Duodenal mucosa (tissue), 2 donors: Measurements from ENCODE around the gene PRKG1.
"Not testable (repeated sequence)": the region's sequence is repeated elsewhere in the genome, so short reads cannot be mapped to it uniquely, and the experiment has no call there.

Experiments
- H3K27ac ChIP-seq: one replicate; pipeline ENCODE4 v1.7.0; 2013; ENCODE audit warnings: low read depth, low read length
- H3K27me3 ChIP-seq, 2 donors: one replicate each; pipeline ENCODE4 v1.7.0; 2013; ENCODE audit warnings: low read length in 2 of 2, control low read depth in 1 of 2; ENCODE audit not compliant: insufficient read depth in 2 of 2, control insufficient read depth in 1 of 2
- H3K36me3 ChIP-seq, 2 donors: one replicate each; pipeline ENCODE4 v1.7.0; 2013; ENCODE audit warnings: low read length in 2 of 2, control low read depth in 1 of 2; ENCODE audit not compliant: insufficient read depth in 2 of 2, control insufficient read depth in 1 of 2
- H3K4me1 ChIP-seq, 2 donors: one replicate each; pipeline ENCODE4 v1.7.0; 2013; ENCODE audit warnings: low read length in 2 of 2, control low read depth in 1 of 2; ENCODE audit not compliant: insufficient read depth in 2 of 2, control insufficient read depth in 1 of 2
- H3K4me3 ChIP-seq, 2 donors: one replicate each; pipeline ENCODE4 v1.7.0; 2013; ENCODE audit warnings: low read length in 2 of 2, low read depth in 1 of 2
- H3K9ac ChIP-seq, 2 donors: one replicate each; pipeline ENCODE4 v1.7.0; 2013; ENCODE audit warnings: low read length in 2 of 2, low read depth in 1 of 2
- H3K9me3 ChIP-seq, 2 donors: one replicate each; pipeline ENCODE4 v1.7.0; 2013; ENCODE audit warnings: low read length in 2 of 2, control low read depth in 1 of 2; ENCODE audit not compliant: control insufficient read depth in 1 of 2

PRKG1 gene

DNA sequence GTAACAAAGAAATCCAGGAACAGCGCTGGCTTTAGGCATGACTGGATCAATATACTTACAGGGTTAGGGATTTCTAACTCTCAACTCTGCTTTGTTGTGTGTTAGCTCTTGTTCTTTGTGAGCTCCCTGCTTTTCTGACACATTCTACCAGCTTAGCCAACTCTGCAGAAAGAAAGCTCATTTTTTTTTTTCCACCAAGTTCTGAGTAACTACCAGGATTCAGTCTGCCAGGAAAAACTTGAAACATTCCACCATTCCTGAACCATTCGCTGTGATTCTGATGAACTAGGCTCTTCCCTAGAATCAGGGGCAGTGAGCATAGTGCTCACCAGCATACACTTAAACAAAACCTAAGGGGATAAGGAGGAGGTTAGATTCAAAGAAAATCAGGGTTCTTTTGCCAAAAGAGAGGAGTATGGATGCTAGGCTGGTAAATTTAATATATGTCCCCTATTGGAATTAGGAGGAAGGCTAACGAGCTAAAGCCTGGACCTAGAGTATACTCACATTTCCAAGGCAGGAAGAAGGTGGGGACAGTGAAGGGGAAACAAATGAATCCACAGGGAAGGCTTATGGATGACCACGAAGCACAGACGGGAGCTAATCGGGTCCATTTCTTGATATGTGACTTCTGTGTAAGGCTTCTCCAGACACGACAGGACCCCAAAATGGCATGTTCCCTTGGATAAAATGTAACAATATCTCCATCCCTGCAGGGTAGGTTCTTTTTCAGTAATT, 183.4 kb downstream of the PRKG1 start:
- Histone ChIP-seq H3K9ac (no peak overlapping the region), H3K4me1 (no peaks in the 10 kb centered on the region), H3K27me3 (no peaks in the 10 kb centered on the region), H3K4me3 (no peak overlapping the region), H3K36me3 (no peaks in the 10 kb centered on the region), H3K27ac (no peak overlapping the region), H3K9me3 (no peaks in the 10 kb centered on the region)

DNA sequence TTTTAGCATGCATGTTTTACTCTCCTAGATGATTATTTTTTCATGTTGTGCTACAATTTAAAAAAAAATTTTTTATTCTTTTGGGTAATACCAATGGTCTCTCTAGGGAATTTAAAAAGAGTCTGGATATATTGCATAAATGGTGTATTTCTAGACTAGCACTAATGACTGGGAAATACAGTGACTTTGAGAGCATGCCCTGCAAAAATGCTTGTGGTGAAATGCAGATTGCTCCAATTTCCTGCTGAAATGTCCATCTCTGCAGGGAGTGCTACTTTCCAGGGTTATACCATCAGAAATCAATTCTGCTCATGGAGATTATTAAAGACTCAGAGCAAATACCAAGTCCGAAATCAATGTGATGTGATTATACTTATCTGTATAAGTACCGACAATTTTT, 186.1 kb downstream of the PRKG1 start:
- Histone ChIP-seq H3K36me3 (no peaks in the 10 kb centered on the region), H3K27ac (no peak overlapping the region), H3K27me3 (no peaks in the 10 kb centered on the region), H3K4me1 (no peaks in the 10 kb centered on the region), H3K4me3 (no peak overlapping the region), H3K9me3 (no peaks in the 10 kb centered on the region), H3K9ac (no peak overlapping the region)

DNA sequence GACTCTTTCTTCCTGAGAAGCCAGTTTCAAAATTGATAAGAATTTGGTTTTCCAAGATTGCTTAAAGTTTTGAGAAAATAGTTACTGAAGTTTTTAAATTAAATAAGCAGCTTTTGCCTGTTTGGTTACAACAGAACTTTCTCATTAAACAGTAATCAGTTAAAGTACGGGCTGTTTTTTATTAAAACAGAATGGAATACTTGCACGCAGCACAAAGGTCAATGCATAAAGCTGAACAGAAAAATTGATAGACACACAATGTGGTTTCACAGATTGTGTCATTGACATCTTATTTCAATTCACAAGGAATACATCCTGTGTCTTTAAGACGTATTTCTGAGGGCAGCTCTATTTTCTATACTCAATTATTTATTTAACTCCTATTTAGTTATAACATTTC, 192.2 kb downstream of the PRKG1 start:
- Histone ChIP-seq H3K27ac (no peak overlapping the region), H3K4me3 (no peak overlapping the region), H3K9ac (no peak overlapping the region), H3K36me3 (no peaks in the 10 kb centered on the region), H3K9me3 (no peaks in the 10 kb centered on the region), H3K4me1 (no peaks in the 10 kb centered on the region), H3K27me3 (no peaks in the 10 kb centered on the region)

DNA sequence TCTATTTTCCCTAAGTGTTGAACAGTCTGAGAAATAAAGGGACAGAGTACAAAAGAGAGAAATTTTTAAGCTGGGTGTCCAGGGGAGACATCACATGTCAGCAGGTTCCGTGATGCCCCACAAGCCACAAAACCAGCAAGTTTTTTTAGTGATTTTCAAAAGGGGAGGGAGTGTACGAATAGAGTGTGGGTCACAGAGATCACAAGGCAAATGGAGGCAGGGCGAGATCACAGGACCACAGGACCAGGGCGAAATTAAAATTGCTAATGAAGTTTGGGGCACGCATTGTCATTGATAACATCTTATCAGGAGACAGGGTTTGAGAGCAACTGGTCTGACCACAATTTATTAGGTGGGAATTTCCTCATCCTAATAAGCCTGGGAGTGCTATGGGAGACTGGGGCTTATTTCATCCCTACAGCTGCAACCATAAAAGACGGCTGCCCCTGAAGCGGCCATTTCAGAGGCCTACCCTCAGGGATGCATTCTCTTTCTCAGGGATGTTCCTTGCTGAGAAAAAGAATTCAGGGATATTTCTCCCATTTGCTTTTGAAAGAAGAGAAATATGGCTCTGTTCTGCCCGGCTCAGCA, 193.8 kb downstream of the PRKG1 start:
- H3K9ac ChIP-seq, H3K36me3 ChIP-seq, H3K9me3 ChIP-seq, H3K27me3 ChIP-seq, H3K27ac ChIP-seq, H3K4me3 ChIP-seq, H3K4me1 ChIP-seq: not testable (repeated sequence)

DNA sequence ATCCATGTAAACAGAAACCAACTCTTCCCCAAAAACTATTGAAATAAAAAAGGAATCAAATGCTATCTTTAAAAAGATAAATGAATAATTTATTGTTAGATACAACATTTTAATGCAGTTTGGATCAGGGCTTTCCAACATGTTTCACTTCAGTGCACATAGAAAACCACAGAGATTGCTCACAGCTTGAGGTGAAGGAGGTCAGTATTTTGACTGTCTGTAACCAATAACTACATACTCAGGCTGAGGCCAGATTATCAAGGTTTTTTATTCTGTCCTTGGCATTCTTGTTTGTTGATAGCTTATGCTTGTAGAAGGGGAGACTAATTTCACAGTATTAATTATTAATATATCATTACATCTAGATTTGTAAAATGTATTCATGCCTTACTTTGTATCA, 195.5 kb downstream of the PRKG1 start:
- no peaks in the 10 kb centered on the region for H3K4me1 ChIP-seq
- no peaks in the 10 kb centered on the region for H3K36me3 ChIP-seq
- no peak overlapping the region for H3K27ac ChIP-seq
- H3K9ac ChIP-seq, result no peak overlapping the region
- H3K4me3 ChIP-seq, result no peak overlapping the region
- H3K9me3 ChIP-seq, result no peaks in the 10 kb centered on the region
- no peaks in the 10 kb centered on the region for H3K27me3 ChIP-seq

DNA sequence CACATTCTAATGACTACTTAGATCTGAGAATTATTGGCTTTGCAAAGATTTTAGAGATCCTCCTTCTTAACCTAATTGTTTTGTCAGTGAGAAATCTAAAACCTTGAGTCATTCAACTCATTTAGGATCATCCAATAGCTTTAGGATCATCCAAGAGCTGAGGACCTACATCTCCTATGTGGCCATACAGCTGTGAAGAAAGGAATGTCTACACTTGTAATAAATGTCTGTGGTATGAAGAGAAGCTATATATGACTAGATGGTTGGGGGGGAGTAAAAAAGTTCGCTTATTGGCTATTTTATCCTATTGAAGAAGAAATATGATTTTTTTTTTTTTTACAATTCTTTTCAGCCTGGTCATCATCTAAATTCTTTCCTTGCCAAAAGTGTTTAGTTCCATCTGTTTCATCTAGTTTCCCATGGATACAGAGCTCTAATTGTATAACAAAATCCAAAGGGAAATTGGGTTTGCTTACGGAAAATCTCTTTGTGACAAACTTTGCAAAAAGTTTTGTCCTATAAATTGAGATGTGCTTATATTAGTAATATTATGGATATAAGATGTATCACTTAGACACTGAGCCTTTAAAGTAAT, 196.7 kb downstream of the PRKG1 start:
- H3K9me3 ChIP-seq, result no peaks in the 10 kb centered on the region
- no peaks in the 10 kb centered on the region for H3K27me3 ChIP-seq
- H3K9ac ChIP-seq, result no peak overlapping the region
- no peaks in the 10 kb centered on the region for H3K4me1 ChIP-seq
- H3K4me3 ChIP-seq, result no peak overlapping the region
- H3K27ac ChIP-seq, result no peak overlapping the region
- no peaks in the 10 kb centered on the region for H3K36me3 ChIP-seq

DNA sequence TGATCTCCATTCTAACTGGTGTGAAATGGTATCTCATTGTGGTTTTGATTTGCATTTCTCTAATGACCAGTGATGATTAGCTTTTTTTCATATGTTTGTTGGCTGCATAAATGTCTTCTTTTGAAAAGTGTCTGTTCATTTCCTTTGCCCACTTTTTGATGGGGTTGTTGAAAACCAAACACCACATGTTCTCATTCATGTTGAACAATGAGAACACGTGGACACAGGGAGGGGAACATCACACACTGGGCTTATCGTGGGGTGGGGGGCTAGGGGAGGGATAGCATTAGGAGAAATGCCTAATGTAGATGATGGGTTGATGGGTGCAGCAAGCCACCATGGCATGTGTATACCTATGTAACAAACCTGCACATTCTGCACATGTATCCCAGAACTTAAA, 197.8 kb downstream of the PRKG1 start:
- H3K9ac ChIP-seq, H3K4me1 ChIP-seq, H3K27me3 ChIP-seq, H3K36me3 ChIP-seq, H3K9me3 ChIP-seq, H3K4me3 ChIP-seq, H3K27ac ChIP-seq: not testable (repeated sequence)

DNA sequence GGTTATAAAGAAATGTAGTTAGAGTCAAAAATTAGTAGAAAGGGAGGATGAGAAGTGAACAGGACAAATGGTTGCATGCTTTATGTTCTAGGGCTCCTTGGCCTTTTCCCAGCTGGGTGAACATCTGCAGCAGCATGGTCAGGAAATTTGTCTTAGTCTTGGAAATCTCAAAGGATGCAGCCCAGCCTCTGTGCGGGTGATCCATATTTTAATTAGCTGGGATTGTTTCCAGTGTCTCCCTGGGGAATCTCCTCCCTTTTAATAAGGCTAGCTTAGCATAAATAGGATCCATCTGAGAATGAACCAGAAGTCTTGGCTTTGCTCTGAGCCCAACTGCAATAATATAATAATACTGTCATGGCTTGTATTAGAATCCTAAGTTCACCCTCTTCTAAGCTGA, 198.3 kb downstream of the PRKG1 start:
- Histone ChIP-seq H3K36me3 (no peaks in the 10 kb centered on the region), H3K9ac (no peak overlapping the region), H3K4me3 (no peak overlapping the region), H3K4me1 (no peaks in the 10 kb centered on the region), H3K27ac (no peak overlapping the region), H3K9me3 (no peaks in the 10 kb centered on the region), H3K27me3 (no peaks in the 10 kb centered on the region)

DNA sequence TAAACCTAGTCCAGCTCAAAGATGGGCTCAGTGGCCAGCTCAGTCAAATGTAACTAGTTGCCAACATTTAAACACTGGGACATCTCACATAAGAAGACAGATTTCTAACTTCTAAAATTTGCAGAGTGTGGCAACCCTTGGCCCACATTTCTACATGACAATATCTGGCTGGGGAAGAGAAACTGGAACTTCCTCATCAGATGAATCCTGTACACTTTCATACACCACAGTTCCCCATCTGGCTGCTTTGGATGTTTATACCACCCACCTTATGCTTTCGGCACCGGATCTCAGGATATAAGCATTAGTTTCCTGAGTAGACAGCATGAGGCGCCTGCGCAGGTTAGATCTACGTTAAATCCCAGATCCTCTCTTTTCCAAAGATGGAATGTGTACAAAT, 199.3 kb downstream of the PRKG1 start:
- Histone ChIP-seq H3K27ac (no peak overlapping the region), H3K4me3 (no peak overlapping the region), H3K36me3 (no peaks in the 10 kb centered on the region), H3K27me3 (no peaks in the 10 kb centered on the region), H3K4me1 (no peaks in the 10 kb centered on the region), H3K9ac (no peak overlapping the region), H3K9me3 (no peaks in the 10 kb centered on the region)

DNA sequence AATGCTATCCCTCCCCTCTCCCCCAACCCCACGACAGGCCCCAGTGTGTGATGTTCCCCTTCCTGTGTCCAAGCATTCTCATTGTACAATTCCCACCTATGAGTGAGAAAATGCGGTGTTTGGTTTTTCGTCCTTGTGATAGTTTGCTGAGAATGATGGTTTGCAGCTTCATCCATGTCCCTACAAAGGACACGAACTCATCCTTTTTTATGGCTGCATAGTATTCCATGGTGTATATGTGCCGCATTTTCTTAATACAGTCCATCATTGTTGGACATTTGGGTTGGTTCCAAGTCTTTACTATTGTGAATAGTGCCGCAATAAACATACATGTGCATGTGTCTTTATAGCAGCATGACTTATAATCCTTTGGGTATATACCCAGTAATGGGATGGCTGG, 201.8 kb downstream of the PRKG1 start:
- H3K36me3 ChIP-seq, H3K27ac ChIP-seq, H3K9me3 ChIP-seq, H3K9ac ChIP-seq, H3K4me1 ChIP-seq, H3K4me3 ChIP-seq, H3K27me3 ChIP-seq: not testable (repeated sequence)
